GM18861 (cell line): Measurements from ENCODE around the gene PIK3R2.
"Not testable (repeated sequence)": the region's sequence is repeated elsewhere in the genome, so short reads cannot be mapped to it uniquely, and the experiment has no call there.

ENCODE experiments used
- ATAC-seq: cut with Tn5 transposase; IDR thresholded peaks from one replicate; pipeline ENCODE4 v1.9.1; 2021; ENCODE audit not compliant: unreplicated experiment

PIK3R2 gene

GRCh38 chr19:18152817-18153555 is at the start of gene PIK3R2:
PIK3R2 (plus strand) TSS chr19:18153163; CDS start chr19:18155880, 2,717 bp downstream.
- peak; percentile 57 for ATAC-seq

DNA sequence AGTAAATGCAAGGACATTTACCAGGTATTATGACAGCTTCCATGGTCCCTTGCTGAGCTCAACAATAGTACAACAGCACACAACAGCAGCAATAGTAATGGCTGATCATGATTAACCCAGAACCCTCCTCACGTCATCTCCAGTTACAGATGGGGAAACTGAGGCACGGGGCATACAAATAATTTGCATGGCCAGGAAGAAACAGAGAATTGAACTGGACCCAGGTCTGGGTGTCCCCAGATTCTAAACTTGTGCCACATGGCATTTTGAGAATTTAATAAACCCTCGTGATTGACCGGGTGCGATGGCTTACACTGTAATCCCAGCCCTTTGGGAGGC is 48.2 kb upstream of the PIK3R2 start:
- no peak for ATAC-seq

GRCh38 chr19:18105259-18105658 is 47.7 kb upstream of the PIK3R2 start:
- not testable (repeated sequence) for ATAC-seq

- ATAC-seq, result no peak
Measured at GRCh38 chr19:18107235-18107634, 45.7 kb upstream of the PIK3R2 start.

GRCh38 chr19:18108897-18109296 is 44.1 kb upstream of the PIK3R2 start:
- ATAC-seq, result no peak

DNA sequence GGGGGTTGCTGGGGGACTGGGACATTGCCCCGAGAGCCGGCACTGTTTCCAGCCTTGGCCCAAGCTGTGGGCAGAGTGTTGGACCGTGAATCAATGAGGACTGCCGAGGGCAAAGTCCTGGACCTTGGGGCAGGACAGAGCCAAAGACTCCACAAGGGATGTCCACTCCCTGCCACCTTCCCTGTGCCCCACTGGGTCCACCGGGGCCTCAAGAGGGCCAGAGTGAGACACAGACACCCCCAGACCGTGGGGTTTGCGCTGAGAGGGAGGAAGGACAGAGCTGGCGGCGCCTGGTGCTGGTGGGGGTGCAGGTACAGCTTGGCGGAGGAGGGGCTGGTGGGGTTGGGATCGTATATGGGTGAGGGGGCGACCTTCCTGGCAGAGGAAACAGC is 43.6 kb upstream of the PIK3R2 start:
- ATAC-seq, result no peak

DNA sequence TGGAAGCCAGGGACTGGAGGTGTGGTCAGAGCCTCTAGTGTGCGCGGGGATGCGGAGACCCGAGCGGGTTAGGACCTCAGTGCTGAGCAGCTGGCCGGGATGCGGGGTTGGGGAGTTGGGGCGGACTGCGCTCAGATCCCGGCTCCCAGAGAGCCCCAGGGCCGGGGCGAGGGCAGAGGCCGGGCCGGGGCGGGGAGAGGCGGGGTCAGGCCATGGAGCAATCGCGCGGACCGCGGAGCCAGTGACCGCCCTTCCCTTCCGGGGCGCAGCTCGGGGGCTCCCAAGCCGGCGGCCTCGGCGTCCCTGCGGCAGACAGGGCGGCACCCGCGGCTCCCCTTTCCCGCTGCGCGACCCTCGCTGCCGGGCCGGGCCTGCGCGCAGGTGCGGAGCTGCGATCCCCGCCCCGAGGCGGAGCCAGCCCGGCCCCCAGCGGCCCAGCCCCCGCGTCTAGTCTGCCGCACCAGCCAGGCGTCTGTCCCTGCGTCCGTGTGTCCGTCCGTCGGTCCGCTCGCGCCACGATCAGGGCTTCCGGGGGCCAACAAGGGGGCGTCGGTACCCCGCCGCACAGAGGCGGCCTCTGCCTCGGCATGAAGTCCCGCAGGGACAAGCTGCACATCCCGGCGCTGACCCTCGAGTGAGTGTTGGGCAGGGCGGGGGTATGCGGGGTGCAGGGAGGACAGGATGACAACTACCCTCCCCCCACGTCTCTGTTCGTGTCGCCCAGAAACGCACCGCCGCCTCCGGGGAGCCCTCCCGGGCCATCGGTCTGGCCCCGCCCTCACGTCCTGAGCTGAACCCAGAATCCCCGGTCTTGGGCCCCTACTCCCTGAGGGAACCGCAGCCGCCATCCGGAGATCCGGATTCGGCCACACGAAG is 43.0 kb upstream of the PIK3R2 start:
- ATAC-seq, result no peak

DNA sequence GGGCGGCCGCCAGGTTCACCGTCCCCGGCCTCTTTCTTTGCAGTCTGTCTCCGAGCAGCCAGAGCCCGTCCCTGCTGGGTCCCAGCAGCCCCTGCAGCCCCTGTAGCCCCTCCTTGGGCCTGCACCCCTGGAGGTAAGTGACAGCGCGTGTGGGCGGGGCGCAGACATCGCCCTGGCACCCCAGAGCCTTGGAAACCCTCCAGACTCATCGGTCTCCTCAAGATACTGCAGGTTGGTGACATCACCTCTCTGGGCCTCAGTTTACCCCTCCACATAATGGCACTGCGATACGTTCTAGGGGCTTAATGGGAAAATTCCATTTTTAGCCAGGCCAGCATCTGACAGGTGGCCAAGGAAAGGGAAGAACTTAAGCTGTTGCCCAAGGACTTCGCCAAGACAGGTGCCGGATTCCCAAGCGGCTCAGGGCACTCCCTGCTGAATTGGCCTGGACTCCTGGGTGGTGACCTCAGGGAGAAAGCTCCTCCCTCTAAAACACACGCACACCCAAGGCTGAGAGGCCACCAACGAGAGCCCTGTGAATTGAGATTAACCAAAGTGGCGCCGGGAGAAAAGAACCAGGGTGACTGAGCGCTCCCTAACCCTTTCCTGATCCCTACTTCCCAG is 42.2 kb upstream of the PIK3R2 start:
- ATAC-seq, result no peak

- no peak for ATAC-seq
Measured at GRCh38 chr19:18112989-18113478, 39.9 kb upstream of the PIK3R2 start.

DNA sequence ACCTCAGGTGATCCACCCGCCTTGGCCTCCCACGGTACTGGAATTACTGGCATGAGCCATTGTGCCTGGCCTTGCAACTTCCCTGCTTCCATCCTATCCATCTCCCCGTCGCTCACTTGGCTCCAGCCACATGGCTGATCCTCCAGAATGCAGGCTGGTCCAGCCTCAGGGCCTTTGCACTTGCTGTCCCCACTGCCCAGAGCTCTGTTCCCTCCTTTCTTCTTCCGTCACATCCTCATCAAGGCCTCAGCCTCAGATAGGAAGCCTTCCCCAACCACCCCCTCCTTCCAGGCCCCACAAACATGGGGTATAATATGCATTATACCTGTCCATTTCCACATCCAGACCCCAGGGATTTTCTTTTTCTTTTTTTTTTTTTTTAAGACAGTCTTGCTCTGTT is 39.1 kb upstream of the PIK3R2 start:
- ATAC-seq, result no peak

DNA sequence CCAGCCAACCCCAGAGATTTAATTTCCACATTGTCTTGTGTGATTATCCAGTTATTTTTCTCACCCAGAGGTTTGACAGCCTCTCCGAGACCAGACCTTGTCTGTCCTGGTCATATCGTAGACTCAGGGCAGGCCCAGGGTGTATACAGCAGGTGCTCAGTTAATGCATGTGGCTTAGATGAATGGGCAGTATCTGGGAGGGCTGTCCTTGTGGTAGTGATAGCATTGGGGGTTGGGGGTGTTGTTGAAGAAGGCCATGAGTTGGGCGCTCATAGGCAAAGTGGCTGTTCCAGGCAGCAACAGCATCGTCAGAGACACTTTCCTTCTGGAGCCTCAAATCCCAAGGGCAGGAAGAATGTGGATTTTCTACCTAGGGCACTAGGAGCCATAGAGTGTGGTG is 38.5 kb upstream of the PIK3R2 start:
- no peak for ATAC-seq

- ATAC-seq, result no peak
Measured at GRCh38 chr19:18117364-18117691, 35.6 kb upstream of the PIK3R2 start.

DNA sequence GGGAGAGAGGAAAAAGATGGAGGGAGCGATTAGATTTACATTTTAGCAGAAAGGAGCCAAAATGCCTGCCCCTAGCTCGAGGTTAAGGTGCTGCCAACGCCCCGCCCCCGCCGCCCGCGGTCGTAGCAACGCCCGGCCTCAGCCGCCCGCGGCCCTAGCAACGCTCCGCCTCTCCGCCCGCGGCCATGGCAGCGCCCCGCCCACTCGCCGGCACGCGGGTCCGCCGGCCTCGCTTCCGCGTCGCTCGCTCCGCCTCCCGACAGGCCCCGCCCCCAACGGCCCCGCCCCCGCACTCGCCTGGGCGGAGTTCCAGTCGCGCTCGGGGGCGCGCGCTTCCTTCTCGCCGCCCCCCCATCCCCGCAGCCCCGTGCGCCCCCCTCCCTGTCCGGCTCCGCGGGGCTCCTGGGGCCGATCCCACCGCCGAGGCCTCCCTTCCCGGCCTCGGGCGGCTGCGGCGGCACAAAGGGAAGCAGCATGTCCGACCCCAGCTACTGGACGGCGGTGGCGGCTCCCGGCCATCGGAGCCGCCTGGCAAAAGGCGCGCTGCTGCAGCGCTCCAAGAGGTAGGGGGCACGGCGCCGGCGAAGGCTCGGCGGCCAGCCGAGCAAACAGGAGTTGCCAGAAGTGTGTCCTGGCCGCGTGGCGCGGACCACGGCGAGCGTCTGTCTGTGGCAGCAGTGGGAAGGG is 35.1 kb upstream of the PIK3R2 start:
- ATAC-seq, result peak; percentile 70

DNA sequence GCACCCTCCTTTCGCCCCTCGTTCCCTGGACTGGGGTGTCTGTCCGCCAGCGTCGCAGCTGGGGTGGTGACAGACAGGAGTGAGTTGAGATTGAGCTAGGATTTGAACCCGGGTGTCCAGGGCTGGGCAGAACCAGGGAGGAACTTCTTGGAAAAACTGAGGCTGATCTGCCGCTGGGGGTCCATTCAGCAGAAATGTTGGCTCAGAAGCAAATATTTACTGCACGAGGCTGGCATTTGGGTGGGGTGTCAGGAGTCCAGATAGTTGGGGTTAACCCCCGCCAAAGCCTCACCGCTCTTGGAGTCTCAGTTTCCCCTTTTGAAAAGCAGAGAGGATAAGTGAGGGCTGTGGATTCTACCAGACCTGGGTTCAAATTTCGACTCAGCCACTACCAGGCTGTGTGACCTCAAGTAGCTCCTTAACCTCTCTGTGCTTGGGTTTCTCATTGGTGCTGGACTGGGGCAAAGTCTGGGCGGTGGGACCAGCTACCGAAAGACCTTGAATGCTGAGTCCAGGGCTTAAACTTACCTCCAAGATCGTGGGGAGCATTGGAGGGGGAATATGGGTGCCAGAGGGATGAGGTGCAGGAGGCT is 34.4 kb upstream of the PIK3R2 start:
- peak; percentile 8 for ATAC-seq

- ATAC-seq, result no peak
Measured at GRCh38 chr19:18119013-18119716, 33.8 kb upstream of the PIK3R2 start.

GRCh38 chr19:18119717-18120105 is 33.3 kb upstream of the PIK3R2 start:
- ATAC-seq, result no peak

DNA sequence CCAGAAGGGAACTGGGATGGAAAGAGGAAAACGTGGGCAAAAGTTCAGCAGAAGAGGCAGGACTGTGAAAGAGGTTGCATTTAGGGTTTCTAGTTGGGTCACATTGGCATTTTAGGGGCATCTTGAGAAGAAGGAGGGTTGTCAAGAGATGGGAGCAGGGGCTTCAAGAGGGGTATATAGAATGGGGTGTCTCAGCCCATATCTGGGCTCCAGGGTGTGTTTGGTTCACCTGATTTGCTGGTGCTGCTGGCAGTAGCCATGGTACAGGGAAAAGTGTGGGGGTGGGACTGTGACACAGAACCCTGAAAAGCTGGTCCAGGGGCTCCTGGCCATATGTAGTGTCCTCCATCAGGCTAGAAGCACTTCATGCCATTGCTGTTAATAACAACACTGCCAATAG is 32.8 kb upstream of the PIK3R2 start:
- ATAC-seq, result no peak

GRCh38 chr19:18121166-18121565 is 31.8 kb upstream of the PIK3R2 start:
- ATAC-seq, result no peak

GRCh38 chr19:18122424-18122823 is 30.5 kb upstream of the PIK3R2 start:
- ATAC-seq, result no peak
